Mucosa of descending colon (tissue), 3 donors: Measurements from ENCODE around the gene ARHGAP6. TPM values are rescaled to one million over a fixed set of nuclear protein-coding genes. Genes with fewer than 3 reads are reported as not detected.

Experiments
- ATAC-seq: fragments of 200-7000 bp; cut with Tn5 transposase; one replicate; pipeline ENCODE4 v1.9.1; 2020; ENCODE audit warnings: mild to moderate bottlenecking, moderate library complexity
- DNase-seq, 3 donors: peaks; one replicate each; pipeline ENCODE4 v3.0.0-alpha.2; 2020
- H3K36me3 ChIP-seq: fragments of 200-600 bp; one replicate; pipeline ENCODE4 v1.8.0; 2021; ENCODE audit warnings: low read depth, mild to moderate bottlenecking
- H3K4me1 ChIP-seq: fragments of 200-600 bp; one replicate; pipeline ENCODE4 v1.8.0; 2021; ENCODE audit warnings: low read depth, mild to moderate bottlenecking
- H3K4me3 ChIP-seq: fragments of 200-600 bp; one replicate; pipeline ENCODE4 v1.8.0; 2021; ENCODE audit warnings: mild to moderate bottlenecking
- H3K9me3 ChIP-seq: fragments of 200-600 bp; one replicate; pipeline ENCODE4 v1.8.0; 2021; ENCODE audit warnings: mild to moderate bottlenecking
- intact Hi-C, 2 donors: fragments of 100-400 bp; cut with DNase I in 1 of 2; cut with micrococcal nuclease in 1 of 2; formaldehyde crosslinking; loops; one replicate each; pipeline versions ENCODE4 v1.11.0 to v1.11.1; 2022; cut with DNase I, micrococcal nuclease
- total RNA-seq, 3 donors: library from RNA; stranded (reverse); fragmentation: NEBNext Ultra II Directional in 2 of 3; extraction: Animal tissue kit (Norgen Biotek cat#: 25700) in 2 of 3; gene quantifications; one replicate each; pipeline versions ENCODE4 v1.2.1 to v1.2.4, GENCODE V29; 2021 to 2023
- TF ChIP-seq, protein P1 (sequence below): fragments of 200-600 bp; IDR thresholded peaks from one replicate; pipeline ENCODE4 v1.8.0; 2022; ENCODE audit warnings: antibody characterized with exemption, mild to moderate bottlenecking
- donor health status: DM: no; HTN: no; CAD: no; lungs with moderate emphysema.
- donor health status: DM: no; HTN: no; CAD: no.
- donor health status: DM: no; HTN: yes; CAD: no.

ARHGAP6 gene
- total RNA-seq, 3 donors from 2014 or later, result 2.2 to 41.5 (median 4.4) TPM

DNA sequence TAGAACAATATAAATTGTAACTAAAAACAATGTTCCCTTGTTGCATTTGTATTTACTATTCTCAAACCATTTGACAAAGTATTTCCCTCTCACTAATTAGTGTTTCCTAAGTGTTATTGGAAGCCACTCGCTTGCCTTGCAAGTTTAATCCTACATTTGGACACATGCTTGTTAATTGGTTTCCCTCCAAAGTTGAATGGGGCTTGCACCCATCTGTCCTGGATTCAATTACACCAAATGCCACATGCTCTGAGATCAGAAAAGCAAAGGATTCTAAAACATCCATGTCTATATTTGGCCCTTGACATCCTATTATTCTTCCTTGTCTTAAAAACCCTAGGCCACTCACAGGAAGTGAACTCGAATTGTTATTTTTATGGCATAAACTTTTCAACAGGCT lies 225.9 kb downstream of the ARHGAP6 start:
- ATAC-seq, result no peak

DNA sequence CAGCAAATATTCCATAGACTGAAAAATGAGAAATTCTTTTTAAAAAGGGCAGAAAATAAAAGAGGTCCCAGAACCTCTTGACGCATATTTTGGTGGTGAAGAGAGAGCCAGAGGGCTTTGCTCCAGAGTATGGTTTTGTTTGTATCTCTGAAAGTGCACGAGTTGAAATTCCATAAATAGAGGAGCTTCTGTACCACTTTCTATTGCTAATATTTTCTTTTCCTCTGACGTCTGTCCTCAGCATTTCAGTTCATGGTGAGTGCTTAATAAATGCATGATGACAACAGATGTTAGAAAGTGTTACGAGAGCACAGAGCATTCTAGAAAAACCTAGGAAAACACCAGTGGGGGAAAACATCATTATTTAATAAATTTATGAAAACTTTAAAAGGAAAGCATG lies 227.0 kb downstream of the ARHGAP6 start:
- no peaks in the 10 kb centered on the region for H3K4me1 ChIP-seq
- intact Hi-C loops, result no loop called here
- TF ChIP-seq, protein P1, sequence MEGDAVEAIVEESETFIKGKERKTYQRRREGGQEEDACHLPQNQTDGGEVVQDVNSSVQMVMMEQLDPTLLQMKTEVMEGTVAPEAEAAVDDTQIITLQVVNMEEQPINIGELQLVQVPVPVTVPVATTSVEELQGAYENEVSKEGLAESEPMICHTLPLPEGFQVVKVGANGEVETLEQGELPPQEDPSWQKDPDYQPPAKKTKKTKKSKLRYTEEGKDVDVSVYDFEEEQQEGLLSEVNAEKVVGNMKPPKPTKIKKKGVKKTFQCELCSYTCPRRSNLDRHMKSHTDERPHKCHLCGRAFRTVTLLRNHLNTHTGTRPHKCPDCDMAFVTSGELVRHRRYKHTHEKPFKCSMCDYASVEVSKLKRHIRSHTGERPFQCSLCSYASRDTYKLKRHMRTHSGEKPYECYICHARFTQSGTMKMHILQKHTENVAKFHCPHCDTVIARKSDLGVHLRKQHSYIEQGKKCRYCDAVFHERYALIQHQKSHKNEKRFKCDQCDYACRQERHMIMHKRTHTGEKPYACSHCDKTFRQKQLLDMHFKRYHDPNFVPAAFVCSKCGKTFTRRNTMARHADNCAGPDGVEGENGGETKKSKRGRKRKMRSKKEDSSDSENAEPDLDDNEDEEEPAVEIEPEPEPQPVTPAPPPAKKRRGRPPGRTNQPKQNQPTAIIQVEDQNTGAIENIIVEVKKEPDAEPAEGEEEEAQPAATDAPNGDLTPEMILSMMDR, result no peak
- no peak for DNase-seq
- no peaks in the 10 kb centered on the region for H3K36me3 ChIP-seq
- no peaks in the 10 kb centered on the region for H3K9me3 ChIP-seq
- ATAC-seq, result no peak
- H3K4me3 ChIP-seq, result no peak overlapping the region

More for the DNA sequence above, 225.9 kb downstream of the ARHGAP6 start:
- Histone ChIP-seq H3K4me1 (no peaks in the 10 kb centered on the region), H3K4me3 (no peak overlapping the region), H3K9me3 (no peaks in the 10 kb centered on the region), H3K36me3 (no peaks in the 10 kb centered on the region)
- DNase-seq, result no peak
- intact Hi-C loops, result no loop called here
- TF ChIP-seq, protein P1, result no peak

DNA sequence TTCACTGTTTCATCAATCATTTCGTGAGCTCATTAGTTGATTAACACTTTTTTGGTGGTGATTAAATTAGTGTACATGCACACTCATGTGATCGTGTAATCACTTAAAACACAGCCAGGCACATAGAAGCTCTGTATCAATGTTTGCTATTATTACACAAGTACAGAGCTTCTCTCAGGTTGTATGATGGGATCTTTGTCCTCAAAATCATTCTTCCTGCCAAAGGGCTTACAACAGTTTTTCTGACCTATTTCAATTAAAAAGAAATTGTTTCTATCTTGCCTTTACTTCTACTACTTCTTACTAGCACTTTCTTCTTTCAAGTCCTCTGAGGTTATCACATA lies 227.4 kb downstream of the ARHGAP6 start:
- TF ChIP-seq, protein P1, result no peak
- Histone ChIP-seq H3K4me3 (no peak overlapping the region), H3K36me3 (no peaks in the 10 kb centered on the region), H3K4me1 (no peaks in the 10 kb centered on the region), H3K9me3 (no peaks in the 10 kb centered on the region)
- DNase-seq (no peak), ATAC-seq (no peak)
- intact Hi-C loops, result no loop called here

DNA sequence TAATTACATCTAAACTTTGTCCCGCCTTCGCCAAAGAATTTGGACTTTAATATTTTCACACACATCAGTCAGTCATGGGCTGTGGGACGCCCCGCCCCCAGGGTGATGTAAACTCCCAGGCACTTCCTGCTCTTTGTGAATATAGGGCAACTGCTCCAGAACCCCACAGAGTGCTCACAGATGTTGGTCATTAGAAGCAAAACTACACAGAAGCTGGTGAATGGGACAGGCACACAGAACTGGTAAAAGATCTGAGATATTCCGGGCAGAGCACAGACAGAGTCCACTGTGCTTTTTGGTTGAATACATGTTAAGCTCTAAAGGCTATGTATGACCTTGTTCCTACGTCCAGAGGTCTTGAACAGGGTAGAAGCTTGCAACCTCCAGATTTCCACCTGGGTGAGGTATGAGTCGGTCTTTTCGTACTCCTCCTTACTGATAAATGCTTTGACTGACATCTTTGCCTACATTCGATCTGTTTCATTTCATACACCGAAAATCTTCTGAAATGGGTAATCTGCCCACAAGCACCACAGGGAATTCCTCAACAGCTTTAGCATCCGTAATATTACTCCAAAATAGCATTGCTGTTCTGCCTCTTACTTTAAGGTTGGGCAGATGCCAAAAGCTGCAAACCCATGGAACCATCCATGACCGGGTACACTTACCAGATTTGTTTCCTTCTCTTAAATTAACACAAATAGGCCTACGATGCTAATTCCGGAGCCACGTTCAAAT lies 227.9 kb downstream of the ARHGAP6 start:
- H3K4me3 ChIP-seq, result no peak overlapping the region
- intact Hi-C loops, result no loop called here
- H3K36me3 ChIP-seq, result no peaks in the 10 kb centered on the region
- DNase-seq, result peak in 2 of 3 donors; percentile 16 to 21
- H3K4me1 ChIP-seq, result no peaks in the 10 kb centered on the region
- H3K9me3 ChIP-seq, result no peaks in the 10 kb centered on the region
- TF ChIP-seq, protein P1, result no peak
- ATAC-seq, result peak; percentile 40

DNA sequence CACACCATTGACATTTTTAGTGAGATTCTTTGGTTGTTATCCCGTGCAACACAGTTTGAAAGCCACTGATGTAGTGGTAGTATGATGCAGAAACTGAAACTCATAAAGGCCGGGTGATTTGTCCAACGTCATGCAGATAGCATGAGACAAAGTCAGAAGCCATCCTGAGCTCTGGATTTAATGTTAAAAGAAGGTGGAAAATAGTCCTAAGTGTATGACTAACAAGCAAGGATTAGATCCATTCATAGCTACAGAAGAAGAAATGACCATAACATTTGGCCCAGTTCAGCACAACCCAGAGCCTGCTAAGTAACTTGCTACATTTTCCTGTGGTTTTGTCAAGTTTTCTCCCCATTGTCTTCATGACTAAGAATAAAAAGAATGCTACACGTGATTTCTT lies 230.2 kb downstream of the ARHGAP6 start:
- intact Hi-C loops, result no loop called here
- DNase-seq (no peak), ATAC-seq (no peak)
- Histone ChIP-seq H3K4me3 (no peak overlapping the region), H3K9me3 (no peaks in the 10 kb centered on the region), H3K36me3 (no peaks in the 10 kb centered on the region), H3K4me1 (no peaks in the 10 kb centered on the region)
- TF ChIP-seq, protein P1, result no peak
